ENCODE results near the gene DYRK1A.

Gene DYRK1A

GRCh38 chr21:37364722-37365121 is 1.9 kb upstream of the DYRK1A start:
- WGBS: 91% methylated on average over 7 of the region's 7 CpGs
- no peaks in the 10 kb centered on the region for H3K9me3 ChIP-seq (ENCODE audit: control insufficient read depth, low read length)
- H2BK15ac ChIP-seq (ENCODE audit: low read depth, poor library complexity, severe bottlenecking): no peak overlapping the region
- H2AK5ac ChIP-seq (ENCODE audit: low read length, severe bottlenecking): peak overlapping the region; percentile 32
- no peak overlapping the region for H2AFZ ChIP-seq (ENCODE audit: low read depth, low read length)
- H2BK5ac ChIP-seq (ENCODE audit: low read depth, low read length, poor library complexity, severe bottlenecking): no peak overlapping the region
- H2BK120ac ChIP-seq (ENCODE audit: low read depth, low read length): no peak overlapping the region
- H3K14ac ChIP-seq (ENCODE audit: low read length in 2 of 2): no peak overlapping the region
- no peak overlapping the region for H3K4ac ChIP-seq (ENCODE audit: low read depth in 1 of 2, low read length in 2 of 2)
- H3K36me3 ChIP-seq (ENCODE audit: control insufficient read depth in 1 of 2, insufficient read depth in 2 of 2, low read depth in 1 of 2, low read length in 2 of 2): no peaks in the 10 kb centered on the region
- no peak overlapping the region for H3K18ac ChIP-seq (ENCODE audit: low read depth in 1 of 2, low read length in 2 of 2)
- H3K4me1 ChIP-seq (ENCODE audit: control insufficient read depth, insufficient read depth, low read depth, low read length): no peaks in the 10 kb centered on the region
- no peak overlapping the region for H3K4me2 ChIP-seq (ENCODE audit: low read length, poor library complexity, severe bottlenecking)
- no peaks in the 10 kb centered on the region for H3K27me3 ChIP-seq (ENCODE audit: control insufficient read depth in 1 of 2, insufficient read depth in 1 of 2, low read length in 2 of 2)
- no peak overlapping the region for H4K91ac ChIP-seq (ENCODE audit: low read length)
- H3K4me3 ChIP-seq (ENCODE audit: insufficient read depth in 1 of 2, low read depth in 1 of 2, low read length in 2 of 2): peak overlapping the region in 1 of 2 experiments; percentile 91
- H2BK12ac ChIP-seq (ENCODE audit: low read length in 2 of 2): no peak overlapping the region
- no peak overlapping the region for H4K8ac ChIP-seq (ENCODE audit: low read length)
- peak overlapping the region; percentile 100 for H3K9ac ChIP-seq (ENCODE audit: low read length)
- H3K79me1 ChIP-seq (replicated peaks; ENCODE audit: low read length, poor library complexity, severe bottlenecking): no peaks in the 10 kb centered on the region
- no peak overlapping the region for H3K27ac ChIP-seq (ENCODE audit: low read length, poor library complexity, severe bottlenecking)
- no peak overlapping the region for H3K23ac ChIP-seq (ENCODE audit: low read length in 2 of 2)
- DNase-seq: no peak

DNA sequence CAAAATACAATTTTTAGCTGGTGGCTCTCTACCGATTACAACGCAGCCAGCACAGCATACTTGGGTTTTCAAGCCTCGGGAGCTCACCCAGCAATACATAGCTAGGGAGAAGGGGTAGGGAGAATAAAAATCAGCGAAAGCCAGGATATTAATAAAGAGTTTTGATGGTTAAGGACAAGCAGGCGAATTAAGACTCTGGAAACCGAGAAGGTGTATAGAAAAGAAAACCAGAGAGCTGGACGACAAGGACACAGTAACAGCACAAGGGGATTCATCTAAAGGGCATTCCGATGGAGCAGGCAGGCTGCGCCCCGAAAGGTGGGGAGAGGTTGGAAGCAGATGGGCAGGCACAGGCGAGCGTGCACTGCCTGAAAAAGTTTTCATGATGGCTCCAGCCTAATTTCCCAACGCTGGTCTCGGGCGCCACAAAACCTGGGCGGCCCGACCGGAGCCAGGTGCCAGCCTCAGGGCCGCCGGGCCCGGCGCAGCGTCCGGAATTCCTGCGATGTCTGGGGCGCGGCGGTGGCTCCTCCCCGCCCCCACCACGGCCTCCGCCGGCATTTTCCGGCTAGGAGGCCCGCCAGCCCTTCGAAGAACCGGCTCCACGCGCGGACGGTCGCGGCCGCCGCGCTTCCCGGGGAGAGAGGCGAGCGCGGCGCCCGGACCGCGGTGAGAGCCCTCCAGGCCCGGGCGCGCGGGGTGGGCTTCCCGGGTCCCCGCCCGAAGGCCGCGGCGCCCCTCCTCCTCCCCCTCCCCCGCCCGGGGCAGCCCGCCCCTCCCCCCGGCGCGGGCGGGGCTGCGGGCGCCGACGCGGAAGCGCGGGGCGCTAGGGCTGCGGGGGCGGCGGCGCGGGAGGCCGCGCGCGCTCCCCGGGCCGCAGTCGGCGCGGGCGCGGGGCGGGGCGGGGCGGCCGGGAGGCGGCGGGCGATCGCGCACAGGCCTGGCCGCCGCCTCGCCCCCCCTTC is 774 bp upstream of the DYRK1A start:
- H3K79me1 ChIP-seq (replicated peaks; ENCODE audit: low read length, poor library complexity, severe bottlenecking): no peaks in the 10 kb centered on the region
- peak overlapping the region; percentile 95 for H4K8ac ChIP-seq (ENCODE audit: low read length)
- peak overlapping the region; percentile 4 to 94 for H2BK12ac ChIP-seq (ENCODE audit: low read length in 2 of 2)
- H3K14ac ChIP-seq (ENCODE audit: low read length in 2 of 2): peak overlapping the region in 1 of 2 experiments; percentile 91
- H3K27ac ChIP-seq (ENCODE audit: low read length, poor library complexity, severe bottlenecking): peak overlapping the region; percentile 85
- peak overlapping the region; percentile 99 for H2BK120ac ChIP-seq (ENCODE audit: low read depth, low read length)
- no peaks in the 10 kb centered on the region for H3K9me3 ChIP-seq (ENCODE audit: control insufficient read depth, low read length)
- no peak overlapping the region for H2AFZ ChIP-seq (ENCODE audit: low read depth, low read length)
- H3K9ac ChIP-seq (ENCODE audit: low read length): peak overlapping the region; percentile 100
- WGBS: under 1% methylated on average over 37 of the region's 106 CpGs
- H2BK5ac ChIP-seq (ENCODE audit: low read depth, low read length, poor library complexity, severe bottlenecking): peak overlapping the region; percentile 96
- no peak overlapping the region for H2AK5ac ChIP-seq (ENCODE audit: low read length, severe bottlenecking)
- H3K23ac ChIP-seq (ENCODE audit: low read length in 2 of 2): peak overlapping the region in 1 of 2 experiments; percentile 97
- H3K4me1 ChIP-seq (ENCODE audit: control insufficient read depth, insufficient read depth, low read depth, low read length): no peaks in the 10 kb centered on the region
- peak overlapping the region; percentile 53 for H3K4me2 ChIP-seq (ENCODE audit: low read length, poor library complexity, severe bottlenecking)
- H3K36me3 ChIP-seq (ENCODE audit: control insufficient read depth in 1 of 2, insufficient read depth in 2 of 2, low read depth in 1 of 2, low read length in 2 of 2): no peaks in the 10 kb centered on the region
- peak overlapping the region; percentile 73 for H2BK15ac ChIP-seq (ENCODE audit: low read depth, poor library complexity, severe bottlenecking)
- H3K4me3 ChIP-seq (ENCODE audit: insufficient read depth in 1 of 2, low read depth in 1 of 2, low read length in 2 of 2): peak overlapping the region; percentile 76 to 91
- peak; percentile 69 for DNase-seq
- H3K27me3 ChIP-seq (ENCODE audit: control insufficient read depth in 1 of 2, insufficient read depth in 1 of 2, low read length in 2 of 2): no peaks in the 10 kb centered on the region
- H3K18ac ChIP-seq (ENCODE audit: low read depth in 1 of 2, low read length in 2 of 2): peak overlapping the region; percentile 74 to 76
- peak overlapping the region; percentile 64 to 93 for H3K4ac ChIP-seq (ENCODE audit: low read depth in 1 of 2, low read length in 2 of 2)
- H4K91ac ChIP-seq (ENCODE audit: low read length): peak overlapping the region; percentile 60

DNA sequence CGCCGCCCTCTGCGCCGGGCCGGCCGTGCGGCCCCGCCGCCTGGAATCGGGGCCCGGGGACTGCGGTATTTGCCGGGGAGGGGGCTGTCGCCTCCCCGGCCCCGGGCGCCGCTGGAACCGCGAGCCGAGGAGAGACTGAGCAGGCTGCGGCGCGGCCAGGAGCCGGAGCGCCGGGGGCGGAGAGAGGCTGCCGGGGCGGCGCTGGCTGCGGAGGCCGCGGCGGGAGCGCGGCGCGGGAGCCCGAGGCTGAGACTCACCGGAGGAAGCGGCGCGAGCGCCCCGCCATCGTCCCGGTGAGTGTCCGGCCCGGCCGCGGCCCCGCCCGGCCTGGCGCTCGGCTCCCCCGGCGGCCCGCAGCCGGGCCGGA is 746 bp downstream of the DYRK1A start:
- H3K36me3 ChIP-seq (ENCODE audit: control insufficient read depth in 1 of 2, insufficient read depth in 2 of 2, low read depth in 1 of 2, low read length in 2 of 2): no peaks in the 10 kb centered on the region
- DNase-seq: no peak
- H2AK5ac ChIP-seq (ENCODE audit: low read length, severe bottlenecking): no peak overlapping the region
- peak overlapping the region in 1 of 2 experiments; percentile 49 for H2BK12ac ChIP-seq (ENCODE audit: low read length in 2 of 2)
- H3K27me3 ChIP-seq (ENCODE audit: control insufficient read depth in 1 of 2, insufficient read depth in 1 of 2, low read length in 2 of 2): no peaks in the 10 kb centered on the region
- peak overlapping the region; percentile 97 to 100 for H3K18ac ChIP-seq (ENCODE audit: low read depth in 1 of 2, low read length in 2 of 2)
- peak overlapping the region; percentile 97 for H2BK5ac ChIP-seq (ENCODE audit: low read depth, low read length, poor library complexity, severe bottlenecking)
- no peaks in the 10 kb centered on the region for H3K79me1 ChIP-seq (replicated peaks; ENCODE audit: low read length, poor library complexity, severe bottlenecking)
- no peak overlapping the region for H3K27ac ChIP-seq (ENCODE audit: low read length, poor library complexity, severe bottlenecking)
- H3K4me1 ChIP-seq (ENCODE audit: control insufficient read depth, insufficient read depth, low read depth, low read length): peaks cover 4% of the 10 kb centered on the region
- H4K8ac ChIP-seq (ENCODE audit: low read length): peak overlapping the region; percentile 96
- peak overlapping the region; percentile 96 for H3K9ac ChIP-seq (ENCODE audit: low read length)
- 0% methylated on average over 11 of the region's 61 CpGs for WGBS
- H3K4me2 ChIP-seq (ENCODE audit: low read length, poor library complexity, severe bottlenecking): no peak overlapping the region
- H3K4me3 ChIP-seq (ENCODE audit: insufficient read depth in 1 of 2, low read depth in 1 of 2, low read length in 2 of 2): peak overlapping the region; percentile 92 to 98
- H3K23ac ChIP-seq (ENCODE audit: low read length in 2 of 2): peak overlapping the region; percentile 52 to 100
- H2BK120ac ChIP-seq (ENCODE audit: low read depth, low read length): peak overlapping the region; percentile 99
- H4K91ac ChIP-seq (ENCODE audit: low read length): peak overlapping the region; percentile 45
- H3K14ac ChIP-seq (ENCODE audit: low read length in 2 of 2): peak overlapping the region in 1 of 2 experiments; percentile 80
- no peak overlapping the region for H2AFZ ChIP-seq (ENCODE audit: low read depth, low read length)
- H3K9me3 ChIP-seq (ENCODE audit: control insufficient read depth, low read length): no peaks in the 10 kb centered on the region
- H3K4ac ChIP-seq (ENCODE audit: low read depth in 1 of 2, low read length in 2 of 2): peak overlapping the region; percentile 99 to 100
- peak overlapping the region; percentile 99 for H2BK15ac ChIP-seq (ENCODE audit: low read depth, poor library complexity, severe bottlenecking)

Measured in mesenchymal stem cell (in vitro differentiated cells and primary cell).